AG04450 (cell line): Measurements from ENCODE around the gene TLCD3A. TPM values are rescaled to one million over a fixed set of nuclear protein-coding genes. Genes with fewer than 3 reads are reported as not detected.

Experiments
- CTCF ChIA-PET: fragments of 300-600, 350-600 bp; formaldehyde crosslinking; extraction: SDS; loops from one replicate; lab custom pipeline; 2022; ENCODE audit warnings: antibody characterized with exemption, inconsistent platforms; lab: Charles Lee
- POLR2A ChIA-PET: fragments of 350-600 bp; formaldehyde crosslinking; extraction: SDS; loops from one replicate; lab custom pipeline; 2021; ENCODE audit warnings: antibody characterized with exemption, inconsistent platforms; lab: Yijun Ruan, JAX
- DNase-seq: peaks from one replicate; pipeline ENCODE4 v3.0.0-alpha.2; 2011; ENCODE audit warnings: low read depth, low spot score
- H3K27ac ChIP-seq: one replicate; pipeline ENCODE4 v1.5.1; 2012; ENCODE audit warnings: low read depth, low read length, control low read depth
- H3K27me3 ChIP-seq: one replicate; pipeline ENCODE4 v1.6.0; 2012; ENCODE audit warnings: low read length; ENCODE audit not compliant: control insufficient read depth, insufficient read depth
- H3K4me3 ChIP-seq: 2 replicates; pipeline ENCODE4 v1.5.1; 2011; ENCODE audit warnings: mild to moderate bottlenecking, low read depth, low read length, control low read depth
- H3K9me3 ChIP-seq: 2 replicates; pipeline ENCODE4 v1.5.1; 2012; ENCODE audit warnings: low read length; ENCODE audit not compliant: control insufficient read depth, insufficient read depth
- polyA plus RNA-seq: library from polyadenylated mRNA; depleted of rRNA; stranded (reverse); fragments of >200 nt; gene quantifications from 2 replicates; pipeline ENCODE4 v1.2.3, GENCODE V29; 2011
- TF ChIP-seq, protein P1 (sequence below): IDR thresholded peaks from 2 replicates; pipeline ENCODE4 v1.5.1; 2011; ENCODE audit warnings: low read depth, low read length, control low read depth, inconsistent platforms

TLCD3A gene
- polyA plus RNA-seq, 1 experiment: 23.9 TPM

DNA sequence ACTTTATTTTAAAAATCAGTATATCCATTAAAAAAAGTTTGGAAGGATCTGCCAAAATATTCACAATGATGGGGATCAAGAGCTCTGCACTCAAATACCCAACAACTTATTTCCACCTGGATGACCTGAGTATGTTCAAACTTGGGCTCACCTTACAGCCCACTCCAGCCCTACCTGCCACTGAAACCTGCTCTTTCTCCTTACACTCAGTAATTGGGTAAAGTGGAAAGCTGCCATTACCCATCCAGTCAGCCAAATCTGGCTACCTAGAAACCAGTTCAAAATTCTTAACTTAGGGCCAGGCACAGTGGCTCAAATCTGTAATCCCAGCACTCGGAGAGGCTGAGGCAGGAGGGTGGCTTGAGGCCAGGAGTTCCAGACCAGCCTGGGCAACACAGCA lies 27.4 kb upstream of the TLCD3A start:
- ChIA-PET CTCF (interaction anchor here (0.7 to 16.5 kb wide), 3 partner anchors 276 to 294 kb away, joined by 3 to 468 read pairs (median 4); a partner anchor contains a TSS), POLR2A (no interaction called here)
- DNase-seq: no peak
- TF ChIP-seq, protein P1, sequence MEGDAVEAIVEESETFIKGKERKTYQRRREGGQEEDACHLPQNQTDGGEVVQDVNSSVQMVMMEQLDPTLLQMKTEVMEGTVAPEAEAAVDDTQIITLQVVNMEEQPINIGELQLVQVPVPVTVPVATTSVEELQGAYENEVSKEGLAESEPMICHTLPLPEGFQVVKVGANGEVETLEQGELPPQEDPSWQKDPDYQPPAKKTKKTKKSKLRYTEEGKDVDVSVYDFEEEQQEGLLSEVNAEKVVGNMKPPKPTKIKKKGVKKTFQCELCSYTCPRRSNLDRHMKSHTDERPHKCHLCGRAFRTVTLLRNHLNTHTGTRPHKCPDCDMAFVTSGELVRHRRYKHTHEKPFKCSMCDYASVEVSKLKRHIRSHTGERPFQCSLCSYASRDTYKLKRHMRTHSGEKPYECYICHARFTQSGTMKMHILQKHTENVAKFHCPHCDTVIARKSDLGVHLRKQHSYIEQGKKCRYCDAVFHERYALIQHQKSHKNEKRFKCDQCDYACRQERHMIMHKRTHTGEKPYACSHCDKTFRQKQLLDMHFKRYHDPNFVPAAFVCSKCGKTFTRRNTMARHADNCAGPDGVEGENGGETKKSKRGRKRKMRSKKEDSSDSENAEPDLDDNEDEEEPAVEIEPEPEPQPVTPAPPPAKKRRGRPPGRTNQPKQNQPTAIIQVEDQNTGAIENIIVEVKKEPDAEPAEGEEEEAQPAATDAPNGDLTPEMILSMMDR: no peak
- Histone ChIP-seq H3K27ac (no peak overlapping the region), H3K27me3 (no peaks in the 10 kb centered on the region), H3K9me3 (no peaks in the 10 kb centered on the region), H3K4me3 (no peak overlapping the region)

DNA sequence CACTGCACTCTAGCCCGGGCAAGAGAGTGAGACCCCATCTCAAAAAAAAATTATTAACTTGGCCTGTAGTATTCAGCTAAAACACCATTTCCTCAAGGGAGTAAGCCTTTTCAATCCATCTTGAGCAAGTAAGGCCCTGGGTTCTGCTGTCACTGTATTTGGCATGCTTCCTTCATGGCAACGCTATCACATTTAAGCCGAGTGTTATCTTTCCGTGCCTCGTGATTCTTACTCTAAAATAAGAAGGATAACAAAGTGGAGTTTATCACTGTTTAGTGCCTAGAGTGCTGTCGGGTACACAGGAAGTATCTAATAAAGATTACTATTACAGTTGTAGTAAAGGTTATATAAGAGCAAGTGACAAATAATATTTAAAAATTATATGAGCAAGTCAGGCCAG lies 26.5 kb upstream of the TLCD3A start:
- TF ChIP-seq, protein P1: no peak
- POLR2A ChIA-PET: no interaction called here
- no peak overlapping the region for H3K27ac ChIP-seq
- H3K9me3 ChIP-seq: no peaks in the 10 kb centered on the region
- H3K27me3 ChIP-seq: no peaks in the 10 kb centered on the region
- CTCF ChIA-PET: interaction anchor here (0.6 to 16.5 kb wide), 3 partner anchors 293 to 562 kb away, joined by 3 to 468 read pairs (median 4); a partner anchor contains a TSS
- H3K4me3 ChIP-seq: no peak overlapping the region
- DNase-seq: no peak

DNA sequence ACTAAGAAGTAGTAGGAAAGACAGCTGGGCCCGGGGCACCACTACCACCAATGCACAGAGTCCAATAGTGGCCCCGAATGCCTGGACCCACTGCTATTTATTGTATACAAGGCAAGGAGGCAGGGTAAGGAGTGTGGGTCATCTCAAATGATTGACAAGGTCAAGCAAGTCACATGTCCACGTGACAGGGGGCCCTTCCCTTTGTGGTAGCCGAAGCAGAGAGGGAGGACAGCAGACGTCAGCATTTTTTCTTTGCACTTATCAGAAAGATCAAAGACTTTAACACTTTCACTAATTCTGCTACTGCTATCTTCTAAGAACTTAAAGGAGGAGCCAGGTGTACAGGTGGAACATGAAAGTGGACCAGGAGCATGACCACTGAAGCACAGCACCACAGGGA lies 24.3 kb upstream of the TLCD3A start:
- H3K9me3 ChIP-seq: no peaks in the 10 kb centered on the region
- TF ChIP-seq, protein P1: no peak
- CTCF ChIA-PET: no interaction called here
- DNase-seq: no peak
- H3K27me3 ChIP-seq: no peaks in the 10 kb centered on the region
- H3K4me3 ChIP-seq: no peak overlapping the region
- H3K27ac ChIP-seq: no peak overlapping the region
- POLR2A ChIA-PET: no interaction called here

DNA sequence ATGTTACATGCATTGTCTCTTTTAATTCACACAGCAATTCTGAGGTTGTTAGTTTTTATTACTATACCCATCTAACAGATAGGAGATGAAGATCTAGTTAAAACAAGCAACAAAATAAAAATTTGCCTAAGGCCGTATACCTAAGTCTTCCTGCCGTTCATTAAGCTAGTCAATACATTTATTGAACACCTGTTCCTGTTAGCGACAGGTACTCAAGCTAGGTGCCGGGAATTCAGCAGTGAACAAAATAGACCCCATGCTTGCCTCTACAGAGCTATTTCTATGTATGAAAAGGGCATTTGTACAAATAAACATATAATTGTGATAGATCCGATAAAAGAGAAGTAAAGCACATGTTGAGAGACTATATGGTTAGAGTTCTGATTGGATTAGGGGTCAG lies 14.3 kb upstream of the TLCD3A start:
- no peaks in the 10 kb centered on the region for H3K27me3 ChIP-seq
- H3K9me3 ChIP-seq: peaks cover 5% of the 10 kb centered on the region; the same call in 1 of the 2 replicates
- no peak for DNase-seq
- ChIA-PET POLR2A (no interaction called here), CTCF (interaction anchor here (0.7 to 2.3 kb wide), 4 partner anchors 17 to 306 kb away, joined by 3 to 10 read pairs (median 4); partner anchors contain the start of gene TIMM22)
- no peak overlapping the region for H3K27ac ChIP-seq
- TF ChIP-seq, protein P1: no peak
- H3K4me3 ChIP-seq: no peak overlapping the region

DNA sequence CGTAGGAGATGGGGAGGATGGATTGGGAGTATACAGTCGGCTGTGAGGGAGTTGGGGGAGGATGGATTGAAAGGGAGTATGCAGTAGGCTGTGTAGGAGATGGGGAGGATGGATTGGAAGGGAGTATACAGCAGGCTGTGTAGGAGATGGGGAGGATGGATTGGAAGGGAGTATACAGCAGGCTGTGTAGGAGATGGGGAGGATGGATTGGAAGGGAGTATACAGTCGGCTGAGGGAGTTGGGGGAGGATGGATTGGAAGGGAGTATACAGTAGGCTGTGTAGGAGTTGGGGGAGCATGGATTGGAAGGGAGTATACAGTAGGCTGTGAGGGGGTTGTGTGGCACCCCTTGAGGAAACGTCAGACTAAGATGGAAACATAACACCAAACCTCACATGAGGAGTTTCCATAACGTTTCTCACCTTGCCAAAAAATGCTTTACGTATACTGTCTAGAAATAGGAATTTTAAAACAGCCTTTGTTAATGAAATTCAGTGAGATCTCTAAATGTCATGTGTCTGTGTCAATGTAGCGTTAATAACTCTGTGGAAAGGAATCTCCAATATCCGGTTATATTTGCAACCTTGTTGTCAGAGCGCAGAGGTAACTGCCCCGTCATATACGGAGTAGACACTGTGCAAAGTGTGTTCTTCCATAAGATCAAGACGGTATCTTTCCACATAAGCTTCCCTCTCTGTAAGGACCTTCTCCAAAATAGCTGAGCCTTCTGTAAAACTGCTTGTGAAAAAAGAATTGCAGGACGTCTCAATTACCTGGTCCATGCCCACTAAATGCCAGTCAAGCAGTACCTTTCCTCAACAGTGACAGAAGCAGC lies 11.5 kb upstream of the TLCD3A start:
- ChIA-PET POLR2A (no interaction called here), CTCF (interaction anchor here (1.0 to 1.7 kb wide), 2 partner anchors 260 to 309 kb away, joined by 5 read pairs; no protein-coding TSS in a partner anchor)
- TF ChIP-seq, protein P1: no peak
- no peak overlapping the region for H3K27ac ChIP-seq
- H3K9me3 ChIP-seq: no peaks in the 10 kb centered on the region
- no peak overlapping the region for H3K4me3 ChIP-seq
- DNase-seq: no peak
- H3K27me3 ChIP-seq: no peaks in the 10 kb centered on the region
